Endothelial cell of umbilical vein (primary cell): ENCODE measurements around the gene RELN. TPM values are rescaled to one million over a fixed set of nuclear protein-coding genes. Genes with fewer than 3 reads are reported as not detected.

Source experiments
- BruUV-seq: library from RNA; stranded (reverse); fragments of 400-500 nt; replicated peaks from 2 replicates; lab custom pipeline; 2021; lab: Mats Ljungman, UMichigan
- CTCF ChIA-PET: fragments of 300-600, 350-600 bp; sonication (Branson Sonifier 250); formaldehyde crosslinking; loops from one replicate; lab custom pipeline; 2021; ENCODE audit warnings: antibody characterized with exemption, inconsistent platforms; lab: Charles Lee
- POLR2A ChIA-PET: fragments of 300-600, 350-600 bp; sonication (Branson Sonifier 250); formaldehyde crosslinking; loops from one replicate; lab custom pipeline; 2021; ENCODE audit warnings: antibody characterized with exemption, inconsistent platforms; lab: Charles Lee
- DNase-seq: peaks from one replicate; pipeline ENCODE4 v3.0.0-alpha.2; 2011; ENCODE audit warnings: low read depth, low spot score
- FAIRE-seq: peaks from 2 replicates; lab custom pipeline; 2011; peaks lifted over from hg19 to GRCh38; lab: Jason Lieb, UNC
- H2AFZ ChIP-seq: 2 replicates; pipeline ENCODE4 v1.6.0; 2012; ENCODE audit warnings: low read depth, low read length, control low read depth, inconsistent platforms
- H3K27ac ChIP-seq: 2 replicates; pipeline ENCODE4 v1.5.1; 2011; ENCODE audit warnings: low read depth, mild to moderate bottlenecking, control low read depth, low read length, moderate library complexity; ENCODE audit not compliant: insufficient read depth
- H3K27me3 ChIP-seq, 2 experiments: 2 replicates each; pipeline versions ENCODE4 v1.6.0 to v1.6.1; 2011; ENCODE audit warnings: low read length in 2 of 2, mixed read lengths in 1 of 2; ENCODE audit not compliant: control insufficient read depth in 2 of 2, insufficient read depth in 2 of 2
- H3K36me3 ChIP-seq, 2 experiments: 2 replicates in 1 of 2; 3 replicates in 1 of 2; pipeline ENCODE4 v1.5.1; 2011; ENCODE audit warnings: low read length in 2 of 2, mild to moderate bottlenecking in 1 of 2, moderate library complexity in 1 of 2; ENCODE audit not compliant: control insufficient read depth in 2 of 2, insufficient read depth in 2 of 2; ENCODE audit errors: extremely low read depth in 1 of 2
- H3K4me1 ChIP-seq: 3 replicates; pipeline ENCODE4 v1.5.1; 2011; ENCODE audit warnings: mild to moderate bottlenecking, low read length; ENCODE audit not compliant: control insufficient read depth, insufficient read depth; ENCODE audit errors: extremely low read depth
- H3K4me2 ChIP-seq: 2 replicates; pipeline ENCODE4 v1.6.1; 2011; ENCODE audit warnings: low read length, control low read depth, mixed read lengths; ENCODE audit not compliant: insufficient read depth
- H3K4me3 ChIP-seq, 3 experiments: fragments of 200-600 bp in 1 of 3; sonication (generic), shearing (Covaris generic) in 1 of 3; replicated peaks in 1 of 3; 2 replicates each; pipeline ENCODE4 v1.5.1; 2011 to 2016; ENCODE audit warnings: control low read depth in 3 of 3, low read length in 3 of 3, mild to moderate bottlenecking in 2 of 3, inconsistent platforms in 1 of 3, low read depth in 1 of 3, moderate library complexity in 1 of 3; ENCODE audit not compliant: insufficient read depth in 1 of 3
- H3K79me2 ChIP-seq: 2 replicates; pipeline ENCODE4 v1.6.0; 2012; ENCODE audit warnings: low read length, inconsistent platforms; ENCODE audit not compliant: control insufficient read depth, insufficient read depth
- H3K9ac ChIP-seq: replicated peaks from 2 replicates; pipeline ENCODE3; 2011; ENCODE audit warnings: low read length, control low read depth; ENCODE audit not compliant: insufficient read depth; ENCODE audit errors: extremely low read depth
- H3K9me1 ChIP-seq: replicated peaks from 3 replicates; pipeline ENCODE4 v1.6.0; 2011; ENCODE audit warnings: mild to moderate bottlenecking, low read length; ENCODE audit not compliant: control insufficient read depth, insufficient read depth; ENCODE audit errors: extremely low read depth
- H3K9me3 ChIP-seq: replicated peaks from 2 replicates; pipeline ENCODE4 v1.5.1; 2012; ENCODE audit warnings: low read length, inconsistent platforms; ENCODE audit not compliant: control insufficient read depth, insufficient read depth
- H4K20me1 ChIP-seq: replicated peaks from 2 replicates; pipeline ENCODE3; 2011; ENCODE audit warnings: mild to moderate bottlenecking, low read length; ENCODE audit not compliant: control insufficient read depth, insufficient read depth; ENCODE audit errors: extremely low read depth
- EZH2 ChIP-seq: IDR thresholded peaks from 2 replicates; pipeline ENCODE4 v1.6.1; 2012; ENCODE audit warnings: borderline replicate concordance, low read depth, mild to moderate bottlenecking, moderate library complexity, low read length, inconsistent platforms; ENCODE audit not compliant: severe bottlenecking
- FOS ChIP-seq: IDR thresholded peaks from 2 replicates; pipeline ENCODE4 v1.6.1; 2011; ENCODE audit warnings: mild to moderate bottlenecking, low read length, moderate library complexity, borderline replicate concordance; ENCODE audit not compliant: insufficient read depth
- GATA2 ChIP-seq: IDR thresholded peaks from 2 replicates; pipeline ENCODE4 v1.7.0; 2011; ENCODE audit warnings: low read depth, mild to moderate bottlenecking, moderate library complexity, mixed read lengths, low read length; ENCODE audit not compliant: insufficient read length, insufficient read depth
- JUN ChIP-seq: IDR thresholded peaks from 2 replicates; pipeline ENCODE4 v1.6.1; 2011; ENCODE audit warnings: borderline replicate concordance, low read depth; ENCODE audit not compliant: insufficient read length, insufficient read depth
- MAX ChIP-seq: IDR thresholded peaks from 2 replicates; pipeline ENCODE4 v1.6.1; 2011; ENCODE audit not compliant: insufficient read depth, insufficient read length
- POLR2A ChIP-seq: IDR thresholded peaks from 2 replicates; pipeline ENCODE4 v1.6.1; 2012; ENCODE audit warnings: low read depth, mild to moderate bottlenecking, control low read depth, low read length
- POLR2AphosphoS5 ChIP-seq: IDR thresholded peaks from 2 replicates; pipeline ENCODE4 v1.6.1; 2012; ENCODE audit warnings: low read depth, mild to moderate bottlenecking, control low read depth, low read length, moderate library complexity; ENCODE audit not compliant: insufficient read depth
- dilution Hi-C: fragments of 300-500 bp; cut with MboI; formaldehyde crosslinking; loops from one replicate; pipeline ENCODE4 v1.15.0; 2019; ENCODE audit warnings: low sequenced_read_pairs; ENCODE audit not compliant: extremely low pct_ligation_motif_present
- intact Hi-C: fragments of 100-400 bp; cut with micrococcal nuclease; formaldehyde crosslinking; loops from one replicate; pipeline ENCODE4 v1.10.0; 2022
- polyA plus RNA-seq, 4 experiments: library from polyadenylated mRNA; depleted of rRNA in 3 of 4; stranded (reverse) in 3 of 4; unstranded in 1 of 4; fragments of >200 nt; gene quantifications; 2 replicates each; pipeline versions ENCODE4 v1.2.1 to v1.2.3, GENCODE V29; 2011 to 2012; ENCODE audit warnings: missing spikeins in 1 of 4
- total RNA-seq: library from RNA; stranded (reverse); gene quantifications from 2 replicates; pipeline ENCODE4 v1.2.3, GENCODE V29; 2021
- TF ChIP-seq, protein P1 (sequence below), 2 donors: IDR thresholded peaks; 1 replicate in 1 of 2; 2 replicates in 1 of 2; pipeline ENCODE4 v1.5.1; 2011; ENCODE audit warnings: low read length in 2 of 2, mild to moderate bottlenecking in 2 of 2, moderate library complexity in 2 of 2, control low read depth in 1 of 2, inconsistent platforms in 1 of 2, low read depth in 1 of 2; ENCODE audit not compliant: insufficient read depth in 1 of 2; ENCODE audit errors: extremely low read depth in 1 of 2

The RELN gene
- total and polyA plus RNA-seq, 2 donors (not counting 3 experiments of a cell fraction or from before 2014, with no cell fraction given), result 0.15 to 0.22 TPM

DNA sequence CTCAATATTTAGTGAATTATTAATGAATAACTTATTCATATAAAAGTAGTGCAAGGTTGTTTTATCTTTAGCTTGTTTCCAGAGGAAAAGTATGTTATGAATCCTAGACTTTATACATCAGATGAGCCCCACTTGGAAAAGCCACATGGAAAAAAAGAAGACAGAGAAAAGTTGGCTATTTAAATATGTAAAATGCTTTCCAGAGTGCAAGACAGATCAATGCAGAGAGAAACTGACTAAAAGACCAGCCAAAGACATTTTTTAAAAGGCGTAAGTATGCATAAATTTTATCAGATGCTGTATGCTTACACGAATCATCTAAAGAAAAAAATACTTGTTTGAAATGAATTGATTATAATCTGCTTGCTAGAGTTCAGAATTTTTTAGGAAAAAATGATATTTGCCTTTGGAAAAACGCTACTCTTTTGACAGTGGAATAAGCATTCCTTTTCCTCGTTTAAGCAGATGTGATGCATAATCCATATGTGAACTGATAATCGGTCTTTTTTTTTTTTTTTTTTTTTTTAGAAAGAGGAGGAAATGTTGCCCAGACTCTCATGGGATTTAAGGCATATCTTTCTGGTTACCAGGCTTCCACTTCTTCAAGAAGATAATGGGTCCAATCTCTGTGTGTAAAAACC lies 70.7 kb downstream of the RELN start:
- ChIA-PET POLR2A (no interaction called here), CTCF (no interaction called here)
- no peaks in the 10 kb centered on the region for H3K4me1 ChIP-seq
- no peaks in the 10 kb centered on the region for H3K79me2 ChIP-seq
- dilution Hi-C loops, result no loop called here
- no peaks in the 10 kb centered on the region for H3K36me3 ChIP-seq
- H3K4me2 ChIP-seq, result no peak overlapping the region
- no peak overlapping the region for H2AFZ ChIP-seq
- DNase-seq (no peak), FAIRE-seq (no peak)
- H3K9me3 ChIP-seq, result no peaks in the 10 kb centered on the region
- peaks cover 0 to 8% of the 10 kb centered on the region in 2 experiments for H3K27me3 ChIP-seq
- no peak overlapping the region for H3K9ac ChIP-seq
- intact Hi-C loops, result no loop called here
- no TSS peak for BruUV-seq
- H3K9me1 ChIP-seq, result no peaks in the 10 kb centered on the region
- no peak overlapping the region for H3K27ac ChIP-seq
- no peaks in the 10 kb centered on the region for H4K20me1 ChIP-seq
- TF ChIP-seq POLR2A (no peak), JUN (no peak), FOS (no peak), POLR2AphosphoS5 (no peak), MAX (no peak), EZH2 (no peak), GATA2 (no peak)
- TF ChIP-seq, protein P1, sequence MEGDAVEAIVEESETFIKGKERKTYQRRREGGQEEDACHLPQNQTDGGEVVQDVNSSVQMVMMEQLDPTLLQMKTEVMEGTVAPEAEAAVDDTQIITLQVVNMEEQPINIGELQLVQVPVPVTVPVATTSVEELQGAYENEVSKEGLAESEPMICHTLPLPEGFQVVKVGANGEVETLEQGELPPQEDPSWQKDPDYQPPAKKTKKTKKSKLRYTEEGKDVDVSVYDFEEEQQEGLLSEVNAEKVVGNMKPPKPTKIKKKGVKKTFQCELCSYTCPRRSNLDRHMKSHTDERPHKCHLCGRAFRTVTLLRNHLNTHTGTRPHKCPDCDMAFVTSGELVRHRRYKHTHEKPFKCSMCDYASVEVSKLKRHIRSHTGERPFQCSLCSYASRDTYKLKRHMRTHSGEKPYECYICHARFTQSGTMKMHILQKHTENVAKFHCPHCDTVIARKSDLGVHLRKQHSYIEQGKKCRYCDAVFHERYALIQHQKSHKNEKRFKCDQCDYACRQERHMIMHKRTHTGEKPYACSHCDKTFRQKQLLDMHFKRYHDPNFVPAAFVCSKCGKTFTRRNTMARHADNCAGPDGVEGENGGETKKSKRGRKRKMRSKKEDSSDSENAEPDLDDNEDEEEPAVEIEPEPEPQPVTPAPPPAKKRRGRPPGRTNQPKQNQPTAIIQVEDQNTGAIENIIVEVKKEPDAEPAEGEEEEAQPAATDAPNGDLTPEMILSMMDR (IDR thresholded peaks at IDR 0.05; ENCODE audit: extremely low read depth in 1 of 2, insufficient read depth in 1 of 2, low read depth in 1 of 2, low read length in 2 of 2), result no peak
- no peak overlapping the region for H3K4me3 ChIP-seq
